ENCODE data around the gene SEMA3G. TPM values are rescaled to one million over a fixed set of nuclear protein-coding genes. Genes with fewer than 3 reads are reported as not detected.

Gene SEMA3G
- total RNA-seq, 2 donors from 2014 or later: 0.20 to 0.33 TPM

GRCh38 chr3:52437326-52438103 lies 7.4 kb downstream of the SEMA3G start:
- no peaks in the 10 kb centered on the region for H3K9me3 Mint-ChIP-seq
- ATAC-seq (no peak), DNase-seq (ENCODE audit: low spot score in 2 of 2) (no peak)
- H3K27ac Mint-ChIP-seq: no peak overlapping the region
- no peaks in the 10 kb centered on the region for H3K36me3 Mint-ChIP-seq

DNA sequence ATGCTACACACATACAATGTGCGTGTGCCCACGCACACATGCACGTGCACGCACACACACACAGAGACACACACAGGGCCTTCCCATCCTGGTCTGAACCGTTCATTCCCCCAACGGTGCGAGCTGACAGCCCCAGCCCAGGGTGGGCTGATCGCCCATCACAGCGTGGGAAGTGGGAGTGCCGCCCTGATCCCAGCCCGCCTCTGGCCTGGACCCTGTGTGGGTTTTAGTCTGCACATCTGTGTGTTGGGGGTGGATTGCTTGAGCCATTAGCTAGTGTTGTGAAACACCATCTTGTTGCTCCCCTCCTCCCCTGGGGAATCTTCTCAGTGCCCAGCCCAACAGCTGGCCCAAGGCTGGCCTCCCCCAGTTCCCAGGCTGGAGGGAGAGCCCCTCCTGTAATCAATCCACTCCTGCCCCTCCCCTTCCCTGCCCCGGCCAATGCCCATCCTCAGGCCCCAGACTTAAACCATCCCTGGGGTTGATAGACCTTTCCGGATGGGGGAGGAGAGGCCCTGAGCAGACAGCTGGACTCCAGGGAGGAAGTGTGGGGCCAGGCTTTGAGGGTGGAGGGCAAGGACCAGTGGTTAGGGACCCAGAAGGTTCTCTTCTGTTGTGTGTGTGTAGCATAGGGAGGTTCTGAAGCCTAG lies 8.3 kb downstream of the SEMA3G start:
- no peak overlapping the region for H3K27ac Mint-ChIP-seq
- H3K36me3 Mint-ChIP-seq: no peaks in the 10 kb centered on the region
- no peak for ATAC-seq
- no peaks in the 10 kb centered on the region for H3K9me3 Mint-ChIP-seq
- no peak for DNase-seq (ENCODE audit: low spot score in 2 of 2)

DNA sequence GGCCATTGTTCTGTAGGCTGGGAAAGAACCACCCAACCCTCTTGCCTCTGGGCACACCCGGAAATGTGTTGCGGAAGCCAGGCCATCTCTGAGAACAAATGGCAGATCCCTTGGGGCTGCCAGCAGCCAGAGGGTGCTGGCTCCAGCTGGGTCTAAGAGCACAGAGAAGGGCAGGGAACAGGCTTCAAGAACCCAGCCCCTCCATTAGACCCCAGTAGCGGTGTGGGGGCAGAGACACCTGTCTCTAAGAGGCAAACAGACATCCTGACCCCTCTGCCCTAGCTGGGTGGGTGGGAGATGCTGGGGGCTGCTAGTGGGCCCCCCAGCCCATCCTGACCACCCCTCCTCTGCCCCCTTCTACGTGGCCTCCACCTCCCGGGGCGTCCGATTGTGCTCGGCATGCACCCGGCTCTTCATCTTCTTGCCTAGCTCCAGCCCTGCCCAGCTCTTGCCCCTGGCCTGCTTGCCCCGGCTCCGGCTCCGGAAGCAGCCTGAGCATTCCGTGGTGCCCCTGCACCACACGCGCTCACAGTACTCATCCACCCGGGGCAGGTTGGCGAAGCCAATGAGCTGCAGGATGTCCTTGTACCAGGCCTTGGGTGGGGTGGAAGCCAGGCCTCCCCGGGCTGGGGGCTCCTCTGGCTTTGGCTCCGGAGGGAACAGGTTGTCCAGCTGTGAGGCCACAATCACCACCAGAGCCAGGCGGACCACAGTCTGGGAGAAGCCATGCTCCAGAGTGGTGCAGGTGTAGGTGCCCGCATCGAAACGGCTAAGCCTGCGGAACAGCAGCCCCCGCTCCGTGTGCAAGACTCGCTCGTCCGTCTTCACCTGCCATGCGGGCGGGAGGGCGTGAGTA lies 9.4 kb downstream of the SEMA3G start:
- DNase-seq (ENCODE audit: low spot score in 2 of 2): no peak
- no peaks in the 10 kb centered on the region for H3K9me3 Mint-ChIP-seq
- no peak overlapping the region for H3K27ac Mint-ChIP-seq
- ATAC-seq: no peak
- no peaks in the 10 kb centered on the region for H3K36me3 Mint-ChIP-seq

DNA sequence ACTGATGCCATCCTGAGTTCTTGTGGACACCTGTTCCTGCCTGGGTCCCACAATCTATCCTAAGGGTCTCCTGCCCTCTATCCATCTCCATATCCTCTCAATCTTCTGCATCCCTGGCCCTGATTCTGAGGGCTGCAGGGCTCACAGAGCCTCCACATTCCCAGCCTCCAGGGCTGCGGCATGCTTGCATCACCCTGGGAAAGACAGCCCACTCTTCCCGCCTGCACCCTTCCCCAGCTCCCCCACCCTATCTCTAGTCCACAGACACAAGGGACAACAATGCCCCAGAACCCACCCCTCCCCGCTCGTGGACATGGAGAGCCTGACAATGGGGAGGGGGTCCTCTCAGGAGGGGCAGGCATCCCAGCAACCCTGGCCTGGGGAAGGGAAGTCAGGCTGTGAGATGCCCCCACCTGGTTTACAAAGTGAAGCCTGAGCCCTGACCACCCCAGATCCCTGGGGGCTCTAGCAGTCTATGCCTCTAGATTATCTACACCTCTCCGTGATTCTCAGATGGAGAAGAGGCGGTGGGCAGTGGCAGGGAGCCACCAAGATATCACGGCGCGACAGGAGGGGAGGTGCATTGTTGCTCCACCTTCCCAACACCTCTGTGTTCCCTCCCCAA lies 10.3 kb downstream of the SEMA3G start:
- no peaks in the 10 kb centered on the region for H3K9me3 Mint-ChIP-seq
- ATAC-seq: no peak
- no peak for DNase-seq (ENCODE audit: low spot score in 2 of 2)
- peak overlapping the region; percentile 7 to 28 for H3K27ac Mint-ChIP-seq
- H3K36me3 Mint-ChIP-seq: no peaks in the 10 kb centered on the region

GRCh38 chr3:52433996-52434479 lies 10.9 kb downstream of the SEMA3G start:
- no peak for ATAC-seq
- no peak for DNase-seq (ENCODE audit: low spot score in 2 of 2)
- Mint-ChIP-seq H3K36me3 (no peaks in the 10 kb centered on the region), H3K27ac (peak overlapping the region; percentile 7 to 28), H3K9me3 (no peaks in the 10 kb centered on the region)

DNA sequence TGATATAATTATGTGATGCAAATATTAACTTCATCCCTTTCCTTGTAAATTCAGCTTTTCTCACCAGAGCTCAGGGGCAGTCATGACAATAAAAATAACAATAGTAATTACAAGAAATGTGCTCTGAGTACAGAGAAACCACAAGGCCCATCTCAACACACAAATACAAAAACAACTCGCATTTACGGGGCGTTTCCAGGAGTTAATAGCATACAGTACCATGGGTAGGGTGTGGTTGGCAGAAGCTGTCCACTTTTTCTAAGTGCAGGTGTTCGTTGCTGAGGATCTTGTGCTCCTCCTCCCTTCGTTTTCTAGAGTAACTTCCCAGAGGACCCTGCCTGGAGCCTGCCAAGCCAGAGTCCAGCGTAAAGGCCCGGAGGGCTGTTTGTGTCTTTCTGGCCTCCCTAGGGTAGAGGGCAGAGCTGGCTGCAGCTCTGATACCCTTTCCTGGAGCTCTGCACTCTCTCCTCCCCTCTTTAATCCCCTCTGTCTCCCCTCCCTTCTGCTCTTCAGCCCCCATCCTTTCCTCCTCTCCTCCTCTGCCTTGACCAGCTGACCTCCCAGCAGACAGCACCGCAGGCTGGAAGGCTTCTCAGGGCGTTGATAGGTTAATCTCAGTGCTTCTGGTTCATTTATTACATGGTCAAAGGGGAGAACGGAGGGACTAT lies 11.4 kb downstream of the SEMA3G start:
- Mint-ChIP-seq H3K9me3 (no peaks in the 10 kb centered on the region), H3K27ac (peak overlapping the region; percentile 48 to 51), H3K36me3 (no peaks in the 10 kb centered on the region)
- DNase-seq (ENCODE audit: low spot score in 2 of 2): no peak
- no peak for ATAC-seq

GRCh38 chr3:52432691-52433141 lies 12.2 kb downstream of the SEMA3G start:
- peak overlapping the region; percentile 48 to 51 for H3K27ac Mint-ChIP-seq
- ATAC-seq (no peak), DNase-seq (ENCODE audit: low spot score in 2 of 2) (no peak)
- H3K9me3 Mint-ChIP-seq: no peaks in the 10 kb centered on the region
- H3K36me3 Mint-ChIP-seq: no peaks in the 10 kb centered on the region

GRCh38 chr3:52432225-52432624 lies 12.7 kb downstream of the SEMA3G start:
- DNase-seq (ENCODE audit: low spot score in 2 of 2) (no peak), ATAC-seq (no peak)
- H3K27ac Mint-ChIP-seq: peak overlapping the region in 1 of 2 donors; percentile 48
- no peaks in the 10 kb centered on the region for H3K36me3 Mint-ChIP-seq
- H3K9me3 Mint-ChIP-seq: no peaks in the 10 kb centered on the region

DNA sequence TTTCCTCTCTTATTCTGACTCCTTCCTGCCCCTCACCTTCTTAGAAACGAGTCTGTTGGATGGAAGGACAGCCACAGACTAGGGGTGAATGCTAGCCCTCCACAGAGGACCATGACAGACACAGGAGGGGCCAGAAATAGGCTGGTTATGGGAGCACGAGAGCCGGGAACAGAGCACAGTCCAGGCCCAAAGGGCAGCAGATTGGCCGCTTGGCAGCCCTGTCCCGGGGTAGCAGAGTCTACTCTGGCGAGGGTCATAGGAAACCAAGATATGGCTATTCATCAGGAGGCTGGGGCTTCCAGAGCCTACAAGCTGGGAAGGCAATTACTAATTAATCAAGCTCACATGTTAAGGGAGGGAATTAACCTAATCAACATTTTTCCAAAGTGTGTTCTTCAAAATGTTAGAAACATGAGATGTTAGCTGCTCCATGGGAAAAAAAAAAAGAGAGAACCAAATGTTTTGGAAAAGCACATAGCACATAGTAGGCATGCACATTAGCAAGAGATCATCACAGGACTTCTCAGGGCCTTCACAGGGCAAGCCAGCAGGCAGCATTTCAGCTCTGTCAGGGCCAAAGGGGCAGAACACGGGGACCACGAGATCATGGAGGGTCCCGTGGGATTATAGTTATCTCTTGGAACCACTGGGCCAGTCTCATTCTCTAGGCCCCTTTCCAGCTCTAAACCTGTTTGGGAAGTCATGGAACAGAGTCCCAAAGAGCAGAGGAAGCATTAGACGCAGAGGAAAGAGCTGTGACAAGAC lies 13.3 kb downstream of the SEMA3G start:
- H3K36me3 Mint-ChIP-seq: no peaks in the 10 kb centered on the region
- DNase-seq (ENCODE audit: low spot score in 2 of 2): no peak
- H3K27ac Mint-ChIP-seq: peak overlapping the region in 1 of 2 donors; percentile 48
- no peak for ATAC-seq
- no peaks in the 10 kb centered on the region for H3K9me3 Mint-ChIP-seq

DNA sequence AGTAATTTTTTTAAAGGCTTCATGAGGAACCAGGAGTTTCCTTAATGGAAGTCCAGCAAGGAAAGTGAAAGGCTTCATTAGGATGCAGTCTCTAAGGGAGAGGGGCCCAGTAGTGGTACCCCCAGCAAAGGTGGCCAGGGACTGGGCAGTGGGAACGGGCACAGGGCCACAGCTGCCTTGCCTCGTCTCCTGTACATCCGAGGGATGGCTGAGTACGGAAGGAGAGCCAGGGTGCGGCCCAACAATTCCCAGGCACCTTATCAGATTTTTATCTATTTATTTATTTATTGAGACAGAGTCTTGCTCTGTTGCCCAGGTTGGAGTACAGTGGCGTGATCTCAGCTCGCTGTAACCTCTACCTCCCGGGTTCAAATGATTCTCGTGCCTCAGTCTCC lies 14.5 kb downstream of the SEMA3G start:
- H3K27ac Mint-ChIP-seq: no peak overlapping the region
- H3K36me3 Mint-ChIP-seq: no peaks in the 10 kb centered on the region
- no peak for ATAC-seq

DNA sequence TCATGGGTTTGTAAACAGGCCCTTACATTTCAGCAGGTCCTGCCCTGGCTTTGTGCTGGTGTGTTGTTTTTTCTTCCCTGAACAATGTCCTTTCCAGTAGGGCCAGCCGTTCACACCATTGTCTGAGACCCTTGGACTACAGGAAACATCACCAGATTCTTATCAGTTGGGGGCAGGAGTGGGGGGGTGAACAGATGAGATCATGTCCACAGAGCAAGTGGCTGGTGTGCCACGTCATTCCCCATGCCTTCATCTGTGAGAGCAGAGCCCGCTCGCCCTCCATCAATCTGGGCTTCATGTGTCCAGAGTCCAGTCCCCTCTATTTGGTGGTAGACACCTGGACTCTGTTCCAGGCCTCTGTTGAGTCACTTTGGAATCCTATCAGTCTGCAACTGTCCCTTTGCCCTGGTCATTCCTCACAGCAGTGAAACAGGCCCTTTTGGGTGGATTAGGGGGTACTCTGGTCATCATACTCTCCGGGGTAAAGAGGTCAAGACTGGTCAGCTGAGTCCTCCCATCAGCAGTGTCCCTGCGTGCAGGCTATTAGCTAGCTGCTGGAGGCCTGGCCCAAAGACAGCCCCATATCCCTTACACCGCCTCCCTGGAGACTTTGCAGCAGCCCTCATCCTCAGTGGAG lies 15.0 kb downstream of the SEMA3G start:
- DNase-seq (ENCODE audit: low spot score in 2 of 2): no peak
- ATAC-seq: no peak
- Mint-ChIP-seq H3K27ac (no peak overlapping the region), H3K9me3 (no peaks in the 10 kb centered on the region), H3K36me3 (no peaks in the 10 kb centered on the region)

More for the DNA sequence above, 14.5 kb downstream of the SEMA3G start:
- DNase-seq (ENCODE audit: low spot score in 2 of 2): no peak
- H3K9me3 Mint-ChIP-seq: no peaks in the 10 kb centered on the region

- peak in 1 of 2 donors; percentile 18 for ATAC-seq
Measured at GRCh38 chr3:52429031-52429430, 15.9 kb downstream of the SEMA3G start.

DNA sequence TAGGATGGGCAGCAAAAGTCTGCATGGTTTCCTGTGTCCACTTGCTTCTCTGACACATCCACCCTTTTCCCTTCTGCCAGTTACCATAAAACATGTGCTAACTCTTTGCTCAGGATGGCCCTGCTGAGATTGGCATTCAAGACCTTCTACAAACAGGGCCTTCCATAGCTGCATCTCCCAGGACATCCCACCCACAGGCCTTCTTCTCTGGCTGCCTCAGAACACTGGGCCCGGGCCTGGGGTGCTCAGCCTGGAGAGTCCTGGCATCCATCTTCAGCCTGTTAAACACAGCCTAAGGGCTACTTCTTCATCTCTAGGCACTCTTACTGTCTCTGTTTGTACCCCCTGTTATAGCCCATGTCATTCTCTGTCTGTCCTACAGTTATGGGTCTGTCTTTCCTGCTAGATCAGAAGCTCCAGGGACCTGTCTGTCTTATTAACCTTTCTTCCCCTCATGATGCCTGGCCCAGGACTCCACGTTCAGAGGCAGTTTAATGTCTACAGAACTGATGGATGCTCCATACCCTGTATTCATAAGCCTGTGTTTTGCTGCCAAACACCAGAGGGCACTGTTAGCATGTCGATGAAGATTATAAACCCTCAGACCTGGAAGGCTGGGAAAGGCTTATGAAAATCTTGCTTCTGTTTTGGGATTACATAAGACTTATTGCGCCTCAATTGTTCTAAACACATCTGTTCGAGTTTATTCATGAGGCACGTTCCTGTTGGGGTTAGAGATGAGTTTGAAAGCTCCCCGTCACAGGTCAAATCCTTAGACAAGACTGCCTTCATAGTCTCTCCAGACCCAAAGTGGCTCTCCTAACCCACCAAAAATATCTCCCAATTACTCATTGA lies 16.5 kb downstream of the SEMA3G start:
- peak in 1 of 2 donors; percentile 41 for DNase-seq (ENCODE audit: low spot score in 2 of 2)
- peak; percentile 66 to 86 for ATAC-seq
- Mint-ChIP-seq H3K36me3 (no peaks in the 10 kb centered on the region), H3K9me3 (no peaks in the 10 kb centered on the region), H3K27ac (no peak overlapping the region)

More at GRCh38 chr3:52429031-52429430, 15.9 kb downstream of the SEMA3G start:
- no peaks in the 10 kb centered on the region for H3K9me3 Mint-ChIP-seq
- DNase-seq (ENCODE audit: low spot score in 2 of 2): no peak
- no peaks in the 10 kb centered on the region for H3K36me3 Mint-ChIP-seq
- no peak overlapping the region for H3K27ac Mint-ChIP-seq

DNA sequence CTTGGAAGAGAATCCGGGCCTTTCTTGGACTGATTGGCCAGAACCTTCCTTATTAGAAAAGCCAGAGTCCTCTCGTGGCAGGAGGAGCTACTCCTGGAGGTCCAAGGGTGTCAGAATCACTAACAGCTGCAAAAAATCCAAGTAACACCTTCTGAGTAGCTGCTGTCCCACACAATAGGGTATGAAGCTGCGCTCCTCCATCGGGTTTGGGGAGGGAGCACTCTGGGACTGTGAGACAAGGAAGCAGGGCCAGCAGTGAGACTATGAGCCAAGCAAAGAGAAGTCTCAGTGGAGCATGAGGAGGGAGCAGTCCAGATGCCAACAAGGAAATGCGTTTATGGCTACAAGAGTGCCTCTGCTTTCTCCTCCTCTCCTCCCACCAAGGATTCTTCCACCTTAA lies 21.7 kb downstream of the SEMA3G start:
- H3K36me3 Mint-ChIP-seq: no peaks in the 10 kb centered on the region
- H3K9me3 Mint-ChIP-seq: no peaks in the 10 kb centered on the region
- ATAC-seq (no peak), DNase-seq (ENCODE audit: low spot score in 2 of 2) (no peak)
- H3K27ac Mint-ChIP-seq: no peak overlapping the region

All from activated naive CD4-positive, alpha-beta T cell treated with anti-CD3 and anti-CD28 coated beads, Interleukin-2, amount 50 U/mL, for 72 hours (primary cell).